ENCODE results near the gene SLC25A41.

SLC25A41 gene

DNA sequence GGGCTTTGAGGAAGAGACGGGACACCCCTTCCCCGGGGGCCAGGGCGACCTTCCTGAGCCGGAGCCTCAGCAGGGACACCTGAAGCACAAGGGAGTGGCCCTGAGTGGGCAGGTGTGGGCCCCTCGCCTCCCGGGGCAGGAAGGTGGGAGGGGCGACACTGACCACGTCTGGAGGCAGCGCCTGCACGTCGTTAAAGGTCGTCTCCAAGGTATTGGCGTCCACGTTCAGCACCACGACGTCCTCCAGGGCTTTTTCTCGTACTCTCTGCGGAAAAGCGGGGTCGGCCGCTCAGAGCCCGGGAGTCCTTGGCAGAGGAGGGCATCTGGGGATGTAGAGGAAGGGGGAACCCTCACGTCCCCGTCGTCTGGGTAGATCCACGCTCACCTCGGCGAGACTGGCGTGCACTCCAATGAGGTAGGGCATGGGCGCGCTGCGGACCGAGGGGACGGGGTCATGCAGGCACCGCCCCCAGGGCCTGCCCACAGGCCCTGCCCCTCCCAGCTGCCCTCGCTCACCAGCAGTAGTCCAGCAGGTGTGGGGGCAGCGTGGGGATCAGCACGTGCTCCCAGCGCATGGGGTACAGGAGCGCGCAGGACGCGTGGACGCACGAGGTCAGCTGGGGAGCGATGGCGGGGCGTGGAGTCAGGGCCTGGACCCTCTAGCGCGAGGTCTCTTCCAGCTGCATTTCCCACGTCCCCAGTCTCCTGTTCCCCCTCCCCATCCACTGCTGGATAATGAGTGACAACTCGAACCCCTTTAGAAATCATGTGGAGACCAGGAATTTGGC, 42.0 kb upstream of the SLC25A41 start:
- Histone ChIP-seq H3K4me1 (ENCODE audit: control insufficient read depth, insufficient read depth, low read length, poor library complexity, severe bottlenecking) (peaks cover 13% of the 10 kb centered on the region), H3K4me3 (ENCODE audit: insufficient read depth, low read depth, low read length, poor library complexity, severe bottlenecking) (no peak overlapping the region), H3K27ac (ENCODE audit: insufficient read depth, low read length, poor library complexity, severe bottlenecking) (no peak overlapping the region), H3K9me3 (ENCODE audit: control insufficient read depth, low read length) (no peaks in the 10 kb centered on the region), H3K36me3 (ENCODE audit: control insufficient read depth, insufficient read depth, low read length) (peaks cover 57% of the 10 kb centered on the region), H3K27me3 (replicated peaks; ENCODE audit: control insufficient read depth, insufficient read depth, low read length, poor library complexity, severe bottlenecking) (no peaks in the 10 kb centered on the region)
- no peak for DNase-seq

DNA sequence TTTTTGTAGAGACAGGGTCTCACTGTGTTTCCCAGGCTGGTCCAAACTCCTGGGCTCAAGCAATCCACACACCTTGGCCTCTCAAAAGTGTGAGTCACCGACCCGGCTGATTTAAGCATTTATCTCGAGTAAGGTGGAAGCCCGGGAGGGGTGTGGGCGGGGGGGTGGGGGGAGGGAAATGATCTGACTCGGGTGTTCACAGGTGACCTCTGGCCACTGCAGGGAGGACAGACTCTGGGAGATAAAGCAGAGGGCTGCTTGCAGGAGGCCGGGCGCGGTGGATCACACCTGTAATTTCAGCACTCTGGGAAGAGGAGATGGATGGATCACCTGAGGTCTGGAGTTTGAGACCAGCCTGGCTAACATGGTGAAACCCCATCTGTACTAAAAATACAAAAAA, 40.1 kb upstream of the SLC25A41 start:
- H3K4me1 ChIP-seq (ENCODE audit: control insufficient read depth, insufficient read depth, low read length, poor library complexity, severe bottlenecking): no peaks in the 10 kb centered on the region
- no peaks in the 10 kb centered on the region for H3K27me3 ChIP-seq (replicated peaks; ENCODE audit: control insufficient read depth, insufficient read depth, low read length, poor library complexity, severe bottlenecking)
- peaks cover 51% of the 10 kb centered on the region for H3K36me3 ChIP-seq (ENCODE audit: control insufficient read depth, insufficient read depth, low read length)
- H3K4me3 ChIP-seq (ENCODE audit: insufficient read depth, low read depth, low read length, poor library complexity, severe bottlenecking): no peak overlapping the region
- no peak overlapping the region for H3K27ac ChIP-seq (ENCODE audit: insufficient read depth, low read length, poor library complexity, severe bottlenecking)
- no peak for DNase-seq
- H3K9me3 ChIP-seq (ENCODE audit: control insufficient read depth, low read length): no peaks in the 10 kb centered on the region

DNA sequence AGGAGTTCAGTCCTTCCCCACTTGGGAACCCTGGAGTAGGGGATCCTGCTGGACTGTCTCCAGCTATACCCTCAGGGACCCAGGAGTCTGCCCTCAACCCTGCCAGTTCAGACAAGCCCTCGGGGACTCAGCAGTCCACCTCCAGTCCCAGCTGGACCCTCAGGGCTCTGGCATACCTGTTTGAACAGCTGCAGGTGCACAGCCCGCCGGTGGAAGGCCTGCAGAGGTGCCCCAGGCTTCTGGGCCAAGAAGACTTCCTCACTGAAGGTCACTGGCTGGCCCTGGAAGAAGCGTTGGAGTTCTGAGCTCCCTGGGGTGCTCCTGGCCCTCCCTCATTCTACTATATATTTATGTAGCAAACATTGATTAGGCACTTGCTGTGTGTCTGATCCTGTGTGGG, 39.1 kb upstream of the SLC25A41 start:
- H3K36me3 ChIP-seq (ENCODE audit: control insufficient read depth, insufficient read depth, low read length): peaks cover 46% of the 10 kb centered on the region

DNA sequence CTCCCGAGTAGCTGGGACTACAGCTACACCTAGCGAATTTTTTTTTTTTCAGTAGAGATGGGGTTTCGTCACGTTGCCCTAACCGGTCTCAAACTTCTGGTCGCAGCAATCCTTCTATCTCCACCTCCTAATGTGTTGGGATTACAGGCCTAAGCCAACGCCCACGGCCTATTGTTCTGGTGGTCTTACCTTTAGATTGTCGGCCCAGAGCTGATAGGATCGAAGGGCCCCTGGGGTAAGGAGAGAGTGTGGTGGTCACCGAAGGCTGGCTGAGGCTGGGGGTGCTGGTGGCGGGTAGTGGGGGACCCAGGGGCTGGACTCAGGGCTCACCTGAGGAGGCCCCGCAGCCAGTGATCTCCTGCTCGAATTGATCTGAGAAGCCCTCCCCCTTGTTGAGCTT, 37.5 kb upstream of the SLC25A41 start:
- Histone ChIP-seq H3K27ac (ENCODE audit: insufficient read depth, low read length, poor library complexity, severe bottlenecking) (no peak overlapping the region), H3K4me3 (ENCODE audit: insufficient read depth, low read depth, low read length, poor library complexity, severe bottlenecking) (no peak overlapping the region), H3K9me3 (ENCODE audit: control insufficient read depth, low read length) (no peaks in the 10 kb centered on the region), H3K36me3 (ENCODE audit: control insufficient read depth, insufficient read depth, low read length) (peaks cover 39% of the 10 kb centered on the region), H3K27me3 (replicated peaks; ENCODE audit: control insufficient read depth, insufficient read depth, low read length, poor library complexity, severe bottlenecking) (no peaks in the 10 kb centered on the region), H3K4me1 (ENCODE audit: control insufficient read depth, insufficient read depth, low read length, poor library complexity, severe bottlenecking) (no peaks in the 10 kb centered on the region)
- no peak for DNase-seq

More for the DNA sequence above, 39.1 kb upstream of the SLC25A41 start:
- Histone ChIP-seq H3K27me3 (replicated peaks; ENCODE audit: control insufficient read depth, insufficient read depth, low read length, poor library complexity, severe bottlenecking) (no peaks in the 10 kb centered on the region), H3K27ac (ENCODE audit: insufficient read depth, low read length, poor library complexity, severe bottlenecking) (no peak overlapping the region), H3K9me3 (ENCODE audit: control insufficient read depth, low read length) (no peaks in the 10 kb centered on the region), H3K4me1 (ENCODE audit: control insufficient read depth, insufficient read depth, low read length, poor library complexity, severe bottlenecking) (no peaks in the 10 kb centered on the region), H3K4me3 (ENCODE audit: insufficient read depth, low read depth, low read length, poor library complexity, severe bottlenecking) (no peak overlapping the region)
- DNase-seq: no peak

- DNase-seq: no peak
- peaks cover 30% of the 10 kb centered on the region for H3K36me3 ChIP-seq (ENCODE audit: control insufficient read depth, insufficient read depth, low read length)
- no peak overlapping the region for H3K4me3 ChIP-seq (ENCODE audit: insufficient read depth, low read depth, low read length, poor library complexity, severe bottlenecking)
- no peaks in the 10 kb centered on the region for H3K9me3 ChIP-seq (ENCODE audit: control insufficient read depth, low read length)
- H3K27ac ChIP-seq (ENCODE audit: insufficient read depth, low read length, poor library complexity, severe bottlenecking): no peak overlapping the region
- H3K4me1 ChIP-seq (ENCODE audit: control insufficient read depth, insufficient read depth, low read length, poor library complexity, severe bottlenecking): no peaks in the 10 kb centered on the region
- H3K27me3 ChIP-seq (replicated peaks; ENCODE audit: control insufficient read depth, insufficient read depth, low read length, poor library complexity, severe bottlenecking): no peaks in the 10 kb centered on the region
Observed at GRCh38 chr19:6470173-6470572, 36.6 kb upstream of the SLC25A41 start.

- H3K4me3 ChIP-seq (ENCODE audit: insufficient read depth, low read depth, low read length, poor library complexity, severe bottlenecking): no peak overlapping the region
- H3K27me3 ChIP-seq (replicated peaks; ENCODE audit: control insufficient read depth, insufficient read depth, low read length, poor library complexity, severe bottlenecking): no peaks in the 10 kb centered on the region
- H3K4me1 ChIP-seq (ENCODE audit: control insufficient read depth, insufficient read depth, low read length, poor library complexity, severe bottlenecking): peaks cover 11% of the 10 kb centered on the region
- H3K36me3 ChIP-seq (ENCODE audit: control insufficient read depth, insufficient read depth, low read length): peaks cover 19% of the 10 kb centered on the region
- no peak for DNase-seq
- H3K9me3 ChIP-seq (ENCODE audit: control insufficient read depth, low read length): no peaks in the 10 kb centered on the region
- H3K27ac ChIP-seq (ENCODE audit: insufficient read depth, low read length, poor library complexity, severe bottlenecking): no peak overlapping the region
Observed at GRCh38 chr19:6467384-6467783, 33.8 kb upstream of the SLC25A41 start.

- DNase-seq: no peak
- H3K27ac ChIP-seq (ENCODE audit: insufficient read depth, low read length, poor library complexity, severe bottlenecking): no peak overlapping the region
- no peaks in the 10 kb centered on the region for H3K27me3 ChIP-seq (replicated peaks; ENCODE audit: control insufficient read depth, insufficient read depth, low read length, poor library complexity, severe bottlenecking)
- peaks cover 19% of the 10 kb centered on the region for H3K36me3 ChIP-seq (ENCODE audit: control insufficient read depth, insufficient read depth, low read length)
- no peaks in the 10 kb centered on the region for H3K9me3 ChIP-seq (ENCODE audit: control insufficient read depth, low read length)
- no peak overlapping the region for H3K4me3 ChIP-seq (ENCODE audit: insufficient read depth, low read depth, low read length, poor library complexity, severe bottlenecking)
- H3K4me1 ChIP-seq (ENCODE audit: control insufficient read depth, insufficient read depth, low read length, poor library complexity, severe bottlenecking): peaks cover 11% of the 10 kb centered on the region
Observed at GRCh38 chr19:6466526-6467248, 33.1 kb upstream of the SLC25A41 start.

DNA sequence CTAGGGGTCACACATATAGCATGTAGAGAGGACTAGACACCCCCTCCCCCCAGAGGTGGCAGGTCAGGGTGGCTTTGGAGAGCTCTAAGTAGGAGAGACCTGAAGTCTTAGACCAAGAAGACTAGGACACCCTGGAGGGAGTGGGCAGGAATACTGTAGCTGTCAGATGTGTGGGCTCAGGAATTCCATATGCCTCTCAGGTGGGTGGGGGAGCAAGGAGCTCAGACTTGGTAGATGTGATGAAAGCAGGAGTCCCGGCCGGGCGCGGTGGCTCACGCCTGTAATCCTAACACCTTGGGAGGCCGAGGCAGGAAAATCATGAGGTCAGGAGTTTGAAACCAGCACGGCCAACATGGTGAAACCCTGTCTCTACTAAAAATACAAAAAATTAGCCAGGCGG, 32.1 kb upstream of the SLC25A41 start:
- Histone ChIP-seq H3K27ac (ENCODE audit: insufficient read depth, low read length, poor library complexity, severe bottlenecking) (no peak overlapping the region), H3K27me3 (replicated peaks; ENCODE audit: control insufficient read depth, insufficient read depth, low read length, poor library complexity, severe bottlenecking) (no peaks in the 10 kb centered on the region), H3K4me3 (ENCODE audit: insufficient read depth, low read depth, low read length, poor library complexity, severe bottlenecking) (no peak overlapping the region), H3K4me1 (ENCODE audit: control insufficient read depth, insufficient read depth, low read length, poor library complexity, severe bottlenecking) (peaks cover 11% of the 10 kb centered on the region), H3K36me3 (ENCODE audit: control insufficient read depth, insufficient read depth, low read length) (peaks cover 11% of the 10 kb centered on the region), H3K9me3 (ENCODE audit: control insufficient read depth, low read length) (no peaks in the 10 kb centered on the region)
- no peak for DNase-seq

- Histone ChIP-seq H3K36me3 (ENCODE audit: control insufficient read depth, insufficient read depth, low read length) (peaks cover 8% of the 10 kb centered on the region), H3K27ac (ENCODE audit: insufficient read depth, low read length, poor library complexity, severe bottlenecking) (no peak overlapping the region), H3K27me3 (replicated peaks; ENCODE audit: control insufficient read depth, insufficient read depth, low read length, poor library complexity, severe bottlenecking) (no peaks in the 10 kb centered on the region), H3K4me1 (ENCODE audit: control insufficient read depth, insufficient read depth, low read length, poor library complexity, severe bottlenecking) (peaks cover 11% of the 10 kb centered on the region), H3K9me3 (ENCODE audit: control insufficient read depth, low read length) (no peaks in the 10 kb centered on the region), H3K4me3 (ENCODE audit: insufficient read depth, low read depth, low read length, poor library complexity, severe bottlenecking) (no peak overlapping the region)
- no peak for DNase-seq
Observed at GRCh38 chr19:6465006-6465405, 31.4 kb upstream of the SLC25A41 start.

Data from effector memory CD4-positive, alpha-beta T cell (primary cell).